HepG2 (cell line): ENCODE results near the gene MXRA8. TPM values are rescaled to one million over a fixed set of nuclear protein-coding genes. Genes with fewer than 3 reads are reported as not detected.
A peak's percentile ranks its signal among the peaks of the same experiment; 100 is the strongest.

Source experiments
- ATAC-seq: fragments of 200-7000 bp; cut with Tn5 transposase; 3 replicates; pipeline ENCODE4 v1.9.1; 2020; ENCODE audit warnings: mild to moderate bottlenecking, moderate library complexity
- BruUV-seq: library from RNA; stranded (reverse); fragments of 400-500 nt; replicated peaks from 2 replicates; lab custom pipeline; 2021; lab: Mats Ljungman, UMichigan
- CTCF ChIA-PET: fragments of 300-600 bp; formaldehyde crosslinking; extraction: SDS; loops from one replicate; lab custom pipeline; 2021; ENCODE audit warnings: low total read pairs, inconsistent platforms, low intra/inter-chr PET ratio; lab: Yijun Ruan, JAX
- POLR2A ChIA-PET: fragments of 350-600 bp; sonication (Branson Sonifier 250); formaldehyde crosslinking; loops from one replicate; lab custom pipeline; 2020; ENCODE audit warnings: antibody characterized with exemption, inconsistent platforms; lab: Yijun Ruan, JAX
- DNase-seq: peaks from one replicate; pipeline ENCODE4 v3.0.0-alpha.2; 2015; ENCODE audit warnings: low spot score
- FAIRE-seq: peaks from 3 replicates; lab custom pipeline; 2011; peaks lifted over from hg19 to GRCh38; lab: Jason Lieb, UNC
- H2AFZ ChIP-seq: one replicate; pipeline ENCODE4 v1.6.1; 2011; ENCODE audit warnings: low read length, inconsistent platforms
- H3K27ac ChIP-seq: fragments of 300-600 bp; 3 replicates; pipeline ENCODE4 v1.8.0; 2011; ENCODE audit warnings: mixed run types, mild to moderate bottlenecking, mixed read lengths, low read length, inconsistent platforms; ENCODE audit not compliant: insufficient read depth; ENCODE audit errors: extremely low read length
- H3K27me3 ChIP-seq, 2 experiments: fragments of 200-600 bp in 1 of 2; 2 replicates in 1 of 2; 3 replicates in 1 of 2; pipeline versions ENCODE4 v1.6.0 to v1.8.0; 2011; ENCODE audit warnings: low read length in 2 of 2, mild to moderate bottlenecking in 2 of 2, moderate library complexity in 2 of 2, inconsistent platforms in 1 of 2; ENCODE audit not compliant: insufficient read depth in 2 of 2, control insufficient read depth in 1 of 2
- H3K36me3 ChIP-seq, 2 experiments: fragments of 200-600 bp in 1 of 2; replicated peaks in 1 of 2; 2 replicates in 1 of 2; 3 replicates in 1 of 2; pipeline versions ENCODE4 v1.5.1 to v1.8.0; 2011; ENCODE audit warnings: low read length in 2 of 2, inconsistent platforms in 1 of 2; ENCODE audit not compliant: insufficient read depth in 2 of 2, control insufficient read depth in 1 of 2
- H3K4me1 ChIP-seq: 2 replicates; pipeline ENCODE4 v1.5.1; 2012; ENCODE audit warnings: low read length, inconsistent platforms; ENCODE audit not compliant: insufficient read depth
- H3K4me2 ChIP-seq: 2 replicates; pipeline ENCODE4 v1.6.0; 2011; ENCODE audit warnings: low read depth, low read length, inconsistent platforms
- H3K4me3 ChIP-seq, 3 experiments: fragments of 200-600 bp in 1 of 3; sonication (generic), shearing (Covaris generic) in 1 of 3; replicated peaks in 1 of 3; 2 replicates each; pipeline ENCODE4 v1.5.1; 2011 to 2016; ENCODE audit warnings: low read length in 3 of 3, inconsistent platforms in 2 of 3, low read depth in 2 of 3, mild to moderate bottlenecking in 2 of 3, control low read depth in 1 of 3, mixed read lengths in 1 of 3; ENCODE audit not compliant: insufficient read depth in 1 of 3
- H3K79me2 ChIP-seq: one replicate; pipeline ENCODE4 v1.6.1; 2011; ENCODE audit warnings: low read length, inconsistent platforms; ENCODE audit not compliant: insufficient read depth
- H3K9ac ChIP-seq: 2 replicates; pipeline ENCODE4 v1.6.0; 2011; ENCODE audit warnings: mild to moderate bottlenecking, low read depth, low read length, inconsistent platforms; ENCODE audit not compliant: insufficient read depth
- H3K9me3 ChIP-seq: 2 replicates; pipeline ENCODE4 v1.5.1; 2012; ENCODE audit warnings: mild to moderate bottlenecking, low read length
- H4K20me1 ChIP-seq: 2 replicates; pipeline ENCODE4 v1.6.0; 2011; ENCODE audit warnings: inconsistent platforms, mild to moderate bottlenecking, low read length, moderate library complexity; ENCODE audit not compliant: insufficient read depth
- AGO2 ChIP-seq: fragments of 200-400 bp; formaldehyde crosslinking; optimal IDR thresholded peaks from 2 replicates; pipeline ENCODE3; 2017; ENCODE audit warnings: mild to moderate bottlenecking, low read depth, low read length, moderate library complexity
- AHR ChIP-seq: IDR thresholded peaks from 2 replicates; pipeline ENCODE4 v1.6.1; 2018; ENCODE audit warnings: missing genetic modification reagents, missing compliant biosample characterization
- IRF1 ChIP-seq: sonication (generic); formaldehyde crosslinking; IDR thresholded peaks from 2 replicates; pipeline ENCODE4 v1.4.0; 2020; ENCODE audit warnings: low read depth, mild to moderate bottlenecking, missing genetic modification reagents
- LCORL ChIP-seq, 2 experiments: fragments of 450-650 bp in 1 of 2; sonication (generic) in 1 of 2; formaldehyde crosslinking in 1 of 2; IDR thresholded peaks; 2 replicates each; pipeline versions ENCODE4 v1.5.0 to v1.6.1; 2017 to 2020; ENCODE audit warnings: antibody characterized with exemption in 1 of 2, missing genetic modification reagents in 1 of 2
- NR1H2 ChIP-seq: sonication (generic); formaldehyde crosslinking; IDR thresholded peaks from 2 replicates; pipeline ENCODE4 v1.8.1; 2022; ENCODE audit warnings: low read depth, missing genetic modification reagents, borderline replicate concordance
- POLR2G ChIP-seq: fragments of 200-400 bp; formaldehyde crosslinking; IDR thresholded peaks from 2 replicates; pipeline ENCODE4 v1.6.1; 2018; ENCODE audit warnings: mild to moderate bottlenecking, low read depth, low read length, moderate library complexity
- RBFOX2 ChIP-seq: fragments of 200-400 bp; formaldehyde crosslinking; IDR thresholded peaks from 2 replicates; pipeline ENCODE4 v1.6.1; 2017; ENCODE audit warnings: low read depth, mild to moderate bottlenecking, low read length
- SIN3B ChIP-seq: fragments of 150-350 bp; IDR thresholded peaks from 2 replicates; pipeline ENCODE4 v1.6.1; 2014; ENCODE audit warnings: low read length
- WGBS: methylation state at CpG from one replicate; pipeline ENCODE4 v1.1.6; 2017; ENCODE audit warnings: low lambda C conversion rate; 5-methylcytosine and 5-hydroxymethylcytosine counted together
- in situ Hi-C: cut with HindIII; loops from 2 replicates; pipeline ENCODE4 v1.10.0; 2017; ENCODE audit warnings: low pct_unique_long_range_greater_than_20kb; ENCODE audit not compliant: extremely low pct_ligation_motif_present
- intact Hi-C: fragments of 100-400 bp; cut with micrococcal nuclease; formaldehyde crosslinking; loops from one replicate; pipeline ENCODE4 v1.10.0; 2022; ENCODE audit not compliant: unreplicated experiment
- polyA plus RNA-seq, 8 experiments: library from polyadenylated mRNA; depleted of rRNA in 3 of 8; stranded (reverse) in 7 of 8; unstranded in 1 of 8; fragments of >200 nt; fragmentation: Illumina TruSeq in 4 of 8; extraction: Trizol in 4 of 8; gene quantifications; 2 replicates each; pipeline versions ENCODE4 v1.2.1 to v1.2.3, GENCODE V29; 2011 to 2016; ENCODE audit warnings: low read depth in 4 of 8, missing spikeins in 1 of 8, mixed read lengths in 1 of 8; ENCODE audit not compliant: insufficient read depth in 1 of 8
- total RNA-seq, 5 experiments: library from RNA; depleted of rRNA; stranded (reverse); fragments of >200 nt; fragmentation: Illumina TruSeq; extraction: Trizol; gene quantifications; 2 replicates each; pipeline ENCODE4 v1.2.3, GENCODE V29; 2016; ENCODE audit warnings: low read depth in 1 of 5

The MXRA8 gene
- total and polyA plus RNA-seq, 2 of the 13 experiments (the other 11 are each of a cell fraction or from before 2014, with no cell fraction given), result 19.8 to 44.8 TPM

- Histone ChIP-seq H3K9me3 (no peaks in the 10 kb centered on the region), H3K9ac (no peak overlapping the region), H3K79me2 (peaks cover 3% of the 10 kb centered on the region), H3K27me3 (no peaks in the 10 kb centered on the region), H4K20me1 (peaks cover 5% of the 10 kb centered on the region; the same call in 1 of the 2 replicates), H2AFZ (no peak overlapping the region), H3K4me3 (no peak overlapping the region), H3K27ac (no peak overlapping the region), H3K4me2 (no peak overlapping the region), H3K4me1 (peaks cover 13% of the 10 kb centered on the region), H3K36me3 (peaks cover 18 to 62% of the 10 kb centered on the region in 2 experiments; a peak in 4 of 5 replicates)
- in situ Hi-C loops, result no loop called here
- DNase-seq (no peak), FAIRE-seq (no peak), ATAC-seq (no peak)
- TF ChIP-seq LCORL (IDR thresholded peaks at IDR 0.05) (no peak), LCORL (CRISPR knock-in tag; IDR thresholded peaks at IDR 0.05) (no peak), AHR (CRISPR knock-in tag) (no peak), AGO2 (peak; percentile 58), NR1H2 (CRISPR knock-in tag) (no peak), POLR2G (peak; percentile 44; the same call in 1 of the 2 replicates), IRF1 (CRISPR knock-in tag) (no peak)
- ChIA-PET POLR2A (interaction anchor here (0.9 kb wide), 1 partner anchor 10 kb away, joined by 3 read pairs; no protein-coding TSS in a partner anchor), CTCF (no interaction called here)
- WGBS, result 96% methylated on average over 22 of the region's 23 CpGs
- BruUV-seq, result no TSS peak
- intact Hi-C loops, result no loop called here
Measured at GRCh38 chr1:1314678-1315335, 43.5 kb downstream of the MXRA8 start.

- Histone ChIP-seq H3K36me3 (peaks cover 18 to 58% of the 10 kb centered on the region in 2 experiments; a peak in 4 of 5 replicates), H3K4me3 (no peak overlapping the region), H3K9me3 (no peaks in the 10 kb centered on the region), H3K4me2 (no peak overlapping the region), H3K79me2 (peaks cover 2% of the 10 kb centered on the region), H3K9ac (no peak overlapping the region), H2AFZ (no peak overlapping the region), H4K20me1 (peaks cover 5% of the 10 kb centered on the region; the same call in 1 of the 2 replicates), H3K4me1 (peaks cover 19% of the 10 kb centered on the region), H3K27me3 (no peaks in the 10 kb centered on the region), H3K27ac (no peak overlapping the region)
- ATAC-seq (no peak), FAIRE-seq (no peak), DNase-seq (no peak)
- intact Hi-C loops (no loop called here), in situ Hi-C loops (no loop called here)
- POLR2A ChIA-PET, result no interaction called here
- WGBS, result 98% methylated on average over 11 of the region's 15 CpGs
- CTCF ChIA-PET, result no interaction called here
- BruUV-seq, result no TSS peak
- peak; percentile 63 for TF ChIP-seq AGO2
- peak; percentile 63 for TF ChIP-seq RBFOX2
- TF ChIP-seq SIN3B, result no peak
Measured at GRCh38 chr1:1314237-1314586, 44.1 kb downstream of the MXRA8 start.
